NCI-H2081 treated with DMSO at 0.1 percent for 48 hours (cell line): ENCODE results near the gene IFNA13.
"Not testable (repeated sequence)": the region's sequence is repeated elsewhere in the genome, so short reads cannot be mapped to it uniquely, and the experiment has no call there.

Experiments
- DNase-seq: peaks from one replicate; lab custom pipeline; 2025; lab: John Stamatoyannopoulos, UW

The IFNA13 gene

DNA sequence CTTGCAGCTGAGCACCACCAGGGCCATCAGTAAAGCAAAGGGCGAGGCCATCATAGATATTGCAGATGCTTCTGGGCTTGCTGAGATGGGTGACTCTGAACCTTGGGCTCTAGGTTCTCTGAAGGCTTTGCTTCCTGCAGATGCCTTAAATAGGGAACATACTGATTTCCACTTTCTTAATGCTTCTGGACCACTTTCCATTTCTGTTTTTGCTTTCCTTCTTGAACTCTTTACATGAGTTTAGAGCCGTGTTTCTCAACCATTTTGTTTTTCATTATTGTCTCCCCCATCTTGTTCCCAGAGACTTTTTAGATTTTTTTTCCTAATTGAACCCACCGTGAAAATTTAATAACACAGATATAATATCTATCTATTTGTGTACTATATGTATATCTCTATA lies at the start of gene IFNA13:
IFNA13 (minus strand) TSS at position 101 of the 400 bp plus-strand sequence; CDS start at position 54, 47 bp downstream.
- no peak for DNase-seq

DNA sequence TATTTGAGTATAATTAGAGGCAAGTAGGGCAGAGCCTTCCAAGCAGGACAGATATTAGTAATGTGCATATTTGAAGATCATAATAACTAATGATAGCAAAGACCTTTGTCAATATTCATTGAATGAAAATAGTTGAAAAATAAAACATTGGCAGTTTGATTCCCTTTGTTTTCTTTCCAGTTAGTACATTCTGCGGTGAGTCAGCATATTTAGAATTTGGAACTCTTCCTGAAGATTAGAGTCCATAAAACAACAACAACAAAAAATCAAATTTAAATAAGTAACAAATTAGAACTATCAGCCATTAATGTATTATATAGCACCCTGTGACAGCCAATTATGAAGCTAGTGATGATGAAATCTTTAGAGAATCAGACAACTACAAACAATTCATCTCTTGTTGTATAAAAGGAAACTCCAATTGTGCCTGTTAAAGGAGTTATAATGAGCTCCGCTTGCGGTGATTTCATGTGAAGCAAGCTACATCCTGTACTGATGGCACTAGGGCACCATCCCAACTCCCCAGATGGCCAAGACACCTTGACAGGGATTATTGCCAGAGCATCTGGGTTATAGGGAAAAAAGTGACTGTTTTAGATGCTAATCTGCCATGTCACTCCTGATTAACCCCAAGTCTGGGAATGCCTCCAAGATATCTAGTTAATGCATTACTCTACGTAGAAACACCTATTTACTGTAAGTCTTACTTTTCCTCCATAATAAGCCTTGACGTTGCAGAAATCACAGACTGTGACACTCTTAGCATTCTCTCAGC lies 47.8 kb upstream of the IFNA13 start:
- no peak for DNase-seq

DNA sequence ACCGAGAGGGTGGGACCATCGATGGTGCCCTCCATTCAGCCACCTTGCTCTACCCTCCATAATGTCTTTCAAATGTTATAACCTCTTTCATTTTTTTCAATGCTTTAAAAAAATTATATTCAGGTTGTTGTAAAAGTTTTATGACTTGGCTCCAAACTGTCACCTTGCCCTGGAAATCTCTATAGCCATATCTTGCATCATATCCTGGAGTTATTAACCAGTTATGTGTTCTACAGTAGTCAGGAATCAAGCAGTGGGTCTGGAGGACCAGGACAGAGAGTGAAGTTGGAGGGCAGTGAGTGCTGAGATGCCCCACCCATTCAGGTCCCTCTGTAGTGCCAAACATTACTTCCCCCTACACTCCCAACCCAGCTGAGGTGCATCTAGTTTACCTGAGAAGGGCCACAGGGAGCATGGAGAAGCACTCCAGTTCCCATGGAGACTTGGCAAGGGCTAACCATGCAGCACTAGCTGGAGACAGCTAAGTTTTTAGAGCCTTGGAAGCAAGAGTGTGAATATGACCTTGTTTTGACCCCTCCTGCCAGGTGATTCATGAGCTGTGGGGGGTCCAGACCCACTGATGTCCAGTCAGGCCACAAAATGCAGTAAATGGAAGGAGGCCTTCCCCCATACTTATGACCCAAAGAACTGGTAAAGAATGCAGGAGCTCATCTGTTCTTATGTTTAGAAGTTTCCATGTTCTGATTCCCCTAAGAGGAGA lies 46.5 kb upstream of the IFNA13 start:
- no peak for DNase-seq

DNA sequence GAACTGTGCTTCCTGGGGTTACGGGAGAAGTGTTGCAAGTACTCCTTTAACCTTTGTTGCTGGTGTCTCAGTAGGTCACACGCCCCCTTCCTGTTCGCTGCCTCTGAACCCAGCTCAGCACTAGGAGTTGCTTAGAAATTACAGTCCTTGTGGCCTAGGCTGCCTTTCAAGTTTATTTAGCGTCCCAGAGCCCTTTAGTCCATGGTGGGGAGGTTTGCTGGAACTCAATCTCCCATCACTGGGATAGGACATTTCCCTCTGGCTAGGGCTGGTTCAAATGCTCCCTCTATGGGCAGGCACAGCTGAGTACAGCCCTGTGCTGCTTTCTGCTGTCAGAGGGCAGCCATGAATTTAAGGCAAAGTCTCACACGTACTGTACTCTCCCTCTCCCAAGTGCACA lies 45.8 kb upstream of the IFNA13 start:
- no peak for DNase-seq

DNA sequence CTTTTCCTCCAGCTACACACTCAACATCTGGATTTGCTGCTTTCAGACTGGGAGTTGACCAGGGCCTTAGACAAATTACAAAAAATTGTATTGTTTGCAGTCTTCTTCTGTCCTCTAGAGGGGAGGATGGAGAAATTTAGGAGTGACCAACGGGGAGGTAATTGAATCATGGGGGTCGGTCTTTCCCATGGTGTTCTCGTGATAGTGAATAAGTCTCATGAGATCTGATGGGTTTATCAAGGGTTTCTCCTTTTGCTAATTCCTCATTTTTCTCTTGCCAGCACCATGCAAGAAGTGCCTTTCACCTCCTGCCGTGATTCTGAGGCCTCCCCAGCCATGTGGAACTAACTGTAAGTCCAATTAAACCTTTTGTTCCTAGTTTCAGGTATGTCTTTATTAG lies 45.3 kb upstream of the IFNA13 start:
- no peak for DNase-seq

DNA sequence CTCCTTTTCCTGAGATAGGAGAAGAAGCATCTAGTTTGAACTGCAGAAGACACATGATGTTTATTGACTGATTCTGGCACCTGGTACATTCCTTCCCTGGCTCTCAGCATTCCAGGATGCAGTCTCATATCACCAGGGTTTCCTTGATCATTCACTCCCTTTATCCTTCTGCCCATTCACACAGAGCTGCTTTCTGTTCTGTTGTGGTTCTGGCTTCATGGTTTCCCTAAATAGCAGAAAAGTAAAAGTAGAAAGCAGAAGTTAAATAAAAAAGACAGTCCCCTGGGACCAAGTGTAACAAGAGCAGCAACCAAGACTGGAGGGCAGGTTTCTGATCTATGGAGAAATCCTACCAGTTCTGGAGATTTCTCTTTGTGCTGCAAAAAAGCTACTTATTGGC lies 44.2 kb upstream of the IFNA13 start:
- DNase-seq: no peak

DNA sequence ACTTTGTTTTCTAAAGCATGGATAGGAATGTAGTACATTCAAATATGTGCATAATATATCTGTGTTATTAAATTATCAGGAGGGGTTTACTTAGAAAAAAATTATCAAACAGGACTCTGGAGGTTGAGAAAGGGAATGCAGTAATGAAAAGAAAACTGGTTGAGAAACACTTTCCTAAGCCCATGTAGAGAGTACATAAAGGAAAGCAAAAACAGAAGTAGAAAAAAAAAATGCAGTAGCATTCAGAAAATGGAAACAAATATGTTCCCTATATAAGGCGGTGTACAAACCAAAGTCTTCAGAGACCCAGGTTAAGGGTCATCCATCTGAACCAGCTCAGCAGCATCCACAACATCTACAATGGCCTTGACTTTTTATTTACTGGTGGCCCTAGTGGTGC lies 41.0 kb upstream of the IFNA13 start, which contains the start of gene IFNA8:
IFNA8 (plus strand) TSS at position 301 of the 400 bp plus-strand sequence; CDS start at position 361, 60 bp downstream.
- no peak for DNase-seq

DNA sequence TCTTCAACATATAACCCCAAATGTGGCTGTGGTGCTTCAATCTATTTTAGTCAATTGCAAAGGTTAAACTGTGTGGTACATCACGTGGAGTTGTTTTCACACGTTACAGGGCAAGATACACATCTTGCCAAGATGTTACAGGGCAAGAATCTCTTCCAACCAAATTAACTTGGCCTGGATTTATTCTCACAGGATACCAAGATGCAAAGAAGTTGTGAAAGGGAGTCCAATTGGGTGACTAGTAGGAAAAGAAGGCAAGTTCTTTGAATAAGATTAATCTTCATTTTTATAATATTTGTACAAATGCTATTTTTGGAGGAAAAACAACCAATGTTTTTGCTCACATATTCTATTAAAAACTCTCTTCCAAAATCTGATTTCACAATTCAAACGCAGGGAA lies 36.3 kb upstream of the IFNA13 start:
- DNase-seq: no peak

DNA sequence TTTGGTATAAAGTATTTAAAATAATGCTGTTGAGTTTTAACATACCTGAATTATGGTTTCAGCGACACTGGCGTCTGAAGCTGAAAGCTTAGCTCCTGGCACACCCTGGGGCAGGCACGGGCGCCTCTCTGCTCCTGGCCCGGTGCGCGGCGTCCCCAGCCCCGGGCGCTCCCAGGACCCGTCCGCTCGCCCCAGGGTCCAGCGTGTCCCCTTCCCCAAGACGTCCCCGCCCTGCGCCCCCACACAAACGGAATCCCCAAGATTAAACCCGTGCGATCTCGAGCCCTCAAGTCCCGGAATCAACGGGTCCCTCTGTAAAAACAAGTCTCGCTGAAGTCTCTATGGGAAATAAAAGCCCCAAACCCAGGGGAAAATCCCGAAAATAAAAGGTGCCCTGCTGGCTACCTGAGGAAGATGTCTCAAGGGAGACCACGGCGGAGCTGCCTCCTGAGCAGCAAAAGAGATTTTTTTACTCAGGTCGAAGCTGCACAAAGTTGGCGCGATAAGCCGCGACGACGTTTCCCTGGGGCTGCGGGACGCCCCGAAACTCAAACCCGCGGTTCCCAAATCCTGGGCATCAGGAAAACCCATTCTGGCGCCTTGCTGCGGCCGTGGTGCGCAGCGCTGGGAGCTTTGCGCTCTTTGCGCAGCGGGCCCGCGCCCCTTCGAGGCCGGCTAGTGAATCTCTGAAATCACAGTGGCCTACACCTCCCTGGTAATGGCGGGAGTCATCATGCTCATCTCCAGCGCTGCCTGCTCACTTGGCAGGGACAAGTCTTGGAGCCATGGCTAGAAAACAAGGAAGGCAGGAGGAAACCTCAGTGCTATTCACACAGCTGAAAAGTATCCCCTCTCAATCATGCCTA lies 34.8 kb upstream of the IFNA13 start:
- DNase-seq: no peak

DNA sequence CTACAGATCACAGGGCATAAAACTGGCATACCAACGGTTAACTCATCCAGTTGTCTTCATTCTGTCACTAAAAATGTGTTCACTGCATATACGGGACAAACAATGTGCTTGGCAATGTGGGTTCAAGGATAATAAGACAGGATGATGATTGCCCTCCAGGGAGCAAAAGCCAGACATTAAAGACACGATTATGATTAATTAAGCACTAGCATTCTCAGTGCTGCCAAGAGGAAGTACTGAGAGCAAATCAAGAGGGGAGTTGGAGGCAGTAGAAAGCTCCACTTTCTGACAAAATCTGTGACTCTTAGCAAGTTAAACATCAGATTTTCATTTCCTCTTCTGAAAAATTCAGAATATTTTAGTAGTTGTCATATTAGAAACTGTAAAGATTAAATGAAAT lies 32.1 kb upstream of the IFNA13 start:
- DNase-seq: no peak

DNA sequence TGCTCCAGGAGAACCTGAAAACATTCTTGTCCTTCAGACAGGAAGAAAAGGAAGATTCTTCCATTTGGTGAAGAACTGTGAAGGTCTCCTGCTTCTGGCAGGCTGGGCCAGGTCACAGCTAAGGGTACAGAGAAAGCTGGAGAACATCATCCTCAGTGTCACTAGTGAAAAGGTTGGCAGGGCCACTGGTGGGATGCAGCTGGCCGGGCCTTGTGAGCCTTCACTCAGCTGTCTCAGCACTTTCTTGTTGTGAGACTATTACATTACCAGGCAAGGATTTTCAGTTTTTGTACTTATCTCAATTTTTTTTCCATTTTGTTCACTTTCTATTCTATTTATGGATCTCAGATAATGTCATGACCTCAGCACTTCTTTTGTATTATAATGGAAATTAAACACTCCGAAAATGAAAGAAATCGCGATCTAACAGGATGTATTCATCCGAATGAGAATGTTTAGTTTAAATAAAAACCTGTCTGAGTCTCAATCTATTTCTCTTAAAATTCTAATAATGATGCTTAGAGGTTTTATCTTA lies 31.2 kb upstream of the IFNA13 start:
- DNase-seq: no peak

DNA sequence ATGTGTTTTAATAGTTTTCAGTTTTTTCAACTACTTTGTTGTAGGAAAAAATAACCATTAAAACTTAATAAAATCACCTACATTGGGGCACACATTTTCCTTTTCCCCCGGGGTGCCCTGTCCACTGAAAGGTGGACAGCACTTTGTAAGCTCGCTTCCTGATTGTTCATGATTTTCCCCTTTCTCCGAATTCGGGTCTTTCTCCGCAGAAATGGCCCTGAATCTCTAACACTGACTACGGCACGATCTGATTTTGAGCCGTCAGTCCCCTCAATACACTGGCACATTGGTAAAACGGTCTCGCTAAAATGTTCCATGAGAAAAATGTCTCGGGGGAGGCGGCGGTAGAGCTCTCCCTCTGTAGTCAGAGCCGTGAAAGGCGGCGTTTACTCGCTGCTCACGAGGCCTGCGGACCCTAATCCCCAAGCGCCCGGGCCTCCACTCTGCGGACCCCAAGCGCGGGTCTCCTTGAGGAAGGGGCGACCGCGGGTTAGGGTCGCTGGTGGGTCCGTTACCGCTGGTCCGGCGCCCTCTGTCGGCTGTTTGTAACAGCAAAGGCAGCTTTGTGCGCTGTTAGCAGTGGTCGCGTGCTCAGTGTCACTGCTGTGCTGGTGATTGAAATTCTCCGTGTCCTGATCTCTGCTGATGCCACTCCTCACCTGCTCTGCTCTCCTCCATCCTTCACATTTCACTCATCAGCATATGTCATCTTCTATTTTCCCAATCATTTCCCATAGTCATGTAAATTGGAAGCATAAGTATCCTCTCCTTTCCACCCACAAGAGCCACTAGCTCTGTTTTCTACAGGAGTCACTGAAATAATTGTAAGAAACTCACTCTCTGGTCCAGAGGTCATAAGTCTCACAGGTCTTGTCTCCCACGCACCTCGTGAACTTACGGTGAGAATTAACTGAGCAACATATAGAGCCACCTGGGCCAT lies 28.2 kb upstream of the IFNA13 start:
- DNase-seq: no peak

DNA sequence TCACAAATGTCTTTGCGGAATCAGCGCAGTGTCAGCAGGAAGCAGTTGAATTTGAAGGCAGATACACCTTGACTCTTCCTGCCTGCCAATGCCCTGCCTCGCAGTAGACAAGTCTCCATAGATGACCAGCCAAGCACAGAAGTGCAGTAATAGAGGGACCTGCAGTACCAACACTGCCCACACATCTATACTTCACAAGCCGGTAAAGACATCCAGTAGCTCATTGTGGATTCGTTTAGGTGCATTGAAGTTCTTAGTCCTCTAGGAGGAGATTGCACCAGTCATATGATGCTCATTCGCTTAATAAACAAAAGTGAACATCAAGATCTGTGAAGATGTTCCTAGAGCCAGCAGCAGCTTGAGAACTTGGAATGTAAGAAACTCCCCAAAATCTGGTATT lies 24.4 kb upstream of the IFNA13 start:
- no peak for DNase-seq

DNA sequence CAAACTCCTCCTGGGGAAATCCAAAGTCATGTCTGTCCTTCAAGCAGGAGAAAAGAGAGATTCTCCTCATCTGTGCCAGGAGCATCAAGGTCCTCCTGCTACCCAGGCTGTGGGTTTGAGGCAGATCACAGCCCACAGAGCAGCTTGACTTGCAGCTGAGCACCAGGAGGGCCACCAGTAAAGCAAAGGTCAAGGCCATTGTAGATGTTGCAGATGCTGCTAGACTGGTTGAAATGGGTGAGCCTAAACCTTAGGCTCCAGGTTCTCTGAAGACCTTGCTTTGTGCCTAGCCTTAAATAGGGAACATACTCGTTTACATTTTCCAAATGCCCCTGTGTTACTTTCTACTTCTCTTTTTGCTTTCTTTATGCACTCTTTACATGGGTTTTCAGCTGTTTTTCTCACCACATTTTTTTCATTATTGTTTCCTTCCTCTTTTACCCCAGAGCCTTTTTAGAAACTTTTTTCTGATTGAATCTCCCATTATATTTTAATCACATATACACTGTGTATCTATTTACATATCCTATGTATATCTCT lies 17.3 kb upstream of the IFNA13 start, which contains the start of gene IFNA2:
IFNA2 (minus strand) TSS at position 268 of the 540 bp plus-strand sequence; CDS start at position 199, 69 bp downstream.
- DNase-seq: no peak

DNA sequence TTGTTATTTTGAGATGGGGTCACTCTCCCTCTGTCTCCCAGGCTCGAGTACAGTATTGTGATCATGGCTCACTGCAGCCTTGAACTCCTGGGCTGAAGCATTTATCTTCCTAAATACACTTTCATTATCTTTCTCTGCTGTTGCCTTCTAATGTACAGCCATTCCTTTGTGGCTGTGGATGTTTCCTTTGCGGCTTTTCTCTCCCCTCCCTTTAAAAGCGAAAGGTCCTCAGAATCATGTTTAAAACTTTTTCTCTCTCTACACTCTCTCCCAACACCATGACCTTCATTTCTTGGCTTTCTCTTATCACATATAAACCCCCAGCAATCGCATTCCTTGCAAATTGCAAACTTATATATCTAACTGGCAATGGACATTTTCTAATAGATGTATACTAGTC lies 15.8 kb upstream of the IFNA13 start:
- DNase-seq: no peak

DNA sequence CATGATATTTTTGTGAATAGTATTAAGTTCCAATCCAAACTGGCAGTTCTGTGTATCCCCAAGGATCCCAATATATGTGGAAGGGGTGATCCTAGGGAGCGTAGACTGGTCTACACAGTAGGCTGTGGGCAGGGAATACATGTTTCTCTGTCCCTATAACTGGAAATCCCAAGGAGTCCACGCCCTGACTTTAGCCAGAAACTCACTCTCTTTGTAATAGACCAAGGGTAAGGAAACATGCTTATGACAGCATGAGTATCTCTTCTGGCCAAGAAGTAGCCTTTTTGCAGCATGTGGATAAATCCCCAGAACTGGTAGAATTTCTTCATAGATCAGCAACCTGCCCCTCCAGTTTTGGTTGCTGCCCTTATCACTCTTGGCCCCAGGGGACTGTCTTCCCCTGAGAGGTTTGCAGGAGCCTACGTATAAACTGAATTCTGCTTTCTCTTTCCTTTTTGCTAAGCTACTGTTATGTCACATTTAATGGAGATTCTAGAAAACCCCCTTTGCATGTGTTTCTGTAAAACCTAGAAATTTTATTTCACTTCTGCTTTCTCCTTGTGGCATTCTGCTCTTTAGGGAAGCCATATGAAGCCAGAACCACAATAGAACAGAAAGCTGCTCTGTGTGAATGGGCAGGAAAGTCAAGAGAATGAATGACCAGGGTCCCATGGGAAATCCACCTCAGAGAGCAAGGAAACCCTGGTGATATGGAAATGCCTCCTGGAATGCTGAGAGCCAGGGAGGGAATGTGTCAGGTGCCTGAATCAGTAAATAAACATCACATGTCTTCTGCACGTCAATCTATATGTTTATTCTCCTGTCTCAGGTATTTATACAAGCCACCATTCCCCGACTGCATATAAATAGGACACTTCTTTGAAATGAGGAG lies 13.8 kb upstream of the IFNA13 start:
- no peak for DNase-seq

DNA sequence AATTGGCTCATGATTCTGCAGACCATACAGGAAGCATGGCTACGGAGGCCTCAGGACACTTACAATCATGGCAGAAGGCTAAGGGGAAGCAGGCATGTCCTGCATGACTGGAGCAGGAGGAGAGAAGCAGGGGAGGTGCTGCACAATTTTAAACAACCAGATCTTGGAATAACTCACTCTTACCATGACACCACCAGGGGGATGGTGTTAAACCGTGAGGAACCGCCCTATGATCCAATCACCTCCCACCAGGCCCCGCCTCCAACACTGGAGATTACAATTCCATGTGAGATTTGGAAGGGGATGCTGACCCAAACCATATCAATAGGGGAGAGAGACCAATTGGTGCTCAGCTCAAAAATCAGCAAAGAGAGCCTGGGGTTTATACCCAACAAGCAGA lies 3.6 kb upstream of the IFNA13 start:
- not testable (repeated sequence) for DNase-seq

DNA sequence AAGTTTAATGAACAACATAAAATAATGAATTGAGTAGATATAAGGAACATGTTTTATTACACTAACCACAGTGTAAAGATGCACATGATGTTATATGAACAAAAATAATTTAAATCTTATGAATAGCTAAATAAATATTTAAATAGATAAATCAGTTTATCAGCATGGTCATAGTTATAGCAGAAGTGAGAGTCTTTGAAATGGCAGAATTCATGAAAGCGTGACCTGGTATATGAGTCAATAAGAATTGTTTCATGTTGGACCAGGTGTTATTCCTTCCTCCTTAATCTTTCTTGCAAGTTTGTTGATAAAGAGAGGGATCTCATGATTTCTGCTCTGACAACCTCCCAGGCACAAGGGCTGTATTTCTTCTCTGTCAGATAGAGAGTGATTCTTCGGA lies 688 bp downstream of the IFNA13 start:
- not testable (repeated sequence) for DNase-seq

DNA sequence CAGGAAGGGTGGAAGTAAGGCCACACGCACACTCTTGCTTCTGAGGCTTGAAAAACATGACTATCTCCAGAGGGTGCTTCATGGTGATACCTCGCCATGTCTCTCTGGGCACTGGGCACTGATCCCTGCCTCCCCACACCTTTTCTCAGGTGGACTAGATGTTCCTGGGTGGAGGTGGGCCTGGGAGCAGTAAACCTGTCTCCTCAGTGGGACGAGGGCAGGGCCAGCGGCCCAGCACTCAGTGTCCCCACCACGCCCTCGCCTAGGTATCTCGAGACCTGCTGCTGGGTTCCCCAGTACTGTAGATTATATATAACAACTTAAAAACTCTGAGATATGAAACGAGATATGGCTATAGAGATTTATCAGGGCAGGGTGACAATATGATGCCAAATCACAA lies 5.6 kb downstream of the IFNA13 start:
- DNase-seq: no peak
